ENCODE results near the gene ATP4B. TPM values are rescaled to one million over a fixed set of nuclear protein-coding genes. Genes with fewer than 3 reads are reported as not detected.

ATP4B gene
- total RNA-seq, 1 donor from 2014 or later = not detected

GRCh38 chr13:113620036-113620796 is 37.8 kb downstream of the ATP4B start:
- intact Hi-C loops (cut with micrococcal nuclease) = no loop called here
- no peak overlapping the region for H3K4me3 ChIP-seq
- peak; percentile 5 for DNase-seq
- no peak for TF ChIP-seq CTCF (IDR thresholded peaks at IDR 0.05; ENCODE audit: borderline replicate concordance)
- H3K9me3 ChIP-seq (replicated peaks) = no peaks in the 10 kb centered on the region
- peaks cover 15% of the 10 kb centered on the region for H3K36me3 ChIP-seq
- H3K4me1 ChIP-seq = peaks cover 16% of the 10 kb centered on the region
- H3K27ac ChIP-seq (replicated peaks) = no peak overlapping the region
- H3K27me3 ChIP-seq (ENCODE audit: low read depth) = no peaks in the 10 kb centered on the region

- TF ChIP-seq CTCF (IDR thresholded peaks at IDR 0.05; ENCODE audit: borderline replicate concordance) = no peak
- H3K9me3 ChIP-seq (replicated peaks) = no peaks in the 10 kb centered on the region
- H3K4me3 ChIP-seq = no peak overlapping the region
- no peak overlapping the region for H3K27ac ChIP-seq (replicated peaks)
- DNase-seq = no peak
- H3K27me3 ChIP-seq (ENCODE audit: low read depth) = no peaks in the 10 kb centered on the region
- H3K4me1 ChIP-seq = peaks cover 16% of the 10 kb centered on the region
- H3K36me3 ChIP-seq = peaks cover 8% of the 10 kb centered on the region
- intact Hi-C loops (cut with micrococcal nuclease) = no loop called here
These were observed 39.5 kb downstream of the ATP4B start for GRCh38 chr13:113618455-113618854.

DNA sequence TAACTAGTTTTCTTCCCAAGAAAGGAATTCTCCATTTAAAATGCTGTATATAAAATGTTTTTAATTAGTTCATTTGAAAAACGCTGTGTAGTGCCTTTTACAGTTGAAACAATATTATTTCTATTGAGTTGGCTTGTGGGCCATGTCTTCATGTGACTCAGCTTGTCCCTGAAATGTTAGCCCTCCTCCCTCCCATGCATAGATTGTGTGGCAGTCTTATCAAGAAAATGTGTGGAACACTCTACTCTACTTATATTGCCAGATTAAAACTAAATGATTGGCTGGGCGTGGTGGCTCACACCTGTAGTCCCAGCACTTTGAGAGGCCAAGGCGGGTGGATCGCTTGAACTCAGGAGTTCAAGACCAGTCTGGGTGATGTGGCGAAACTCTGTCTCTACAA is 40.0 kb downstream of the ATP4B start:
- Histone ChIP-seq H3K9me3 (replicated peaks) (no peaks in the 10 kb centered on the region), H3K27me3 (ENCODE audit: low read depth) (no peaks in the 10 kb centered on the region), H3K4me3 (no peak overlapping the region), H3K27ac (replicated peaks) (no peak overlapping the region), H3K36me3 (peaks cover 3% of the 10 kb centered on the region), H3K4me1 (peaks cover 16% of the 10 kb centered on the region)
- no peak for DNase-seq
- no peak for TF ChIP-seq CTCF (IDR thresholded peaks at IDR 0.05; ENCODE audit: borderline replicate concordance)
- intact Hi-C loops (cut with micrococcal nuclease) = no loop called here

GRCh38 chr13:113616991-113617749 is 40.8 kb downstream of the ATP4B start:
- no peaks in the 10 kb centered on the region for H3K27me3 ChIP-seq (ENCODE audit: low read depth)
- H3K4me3 ChIP-seq = no peak overlapping the region
- H3K4me1 ChIP-seq = peaks cover 16% of the 10 kb centered on the region
- no peak overlapping the region for H3K27ac ChIP-seq (replicated peaks)
- no peak for TF ChIP-seq CTCF (IDR thresholded peaks at IDR 0.05; ENCODE audit: borderline replicate concordance)
- intact Hi-C loops (cut with micrococcal nuclease) = no loop called here
- H3K9me3 ChIP-seq (replicated peaks) = no peaks in the 10 kb centered on the region
- DNase-seq = no peak
- no peaks in the 10 kb centered on the region for H3K36me3 ChIP-seq

DNA sequence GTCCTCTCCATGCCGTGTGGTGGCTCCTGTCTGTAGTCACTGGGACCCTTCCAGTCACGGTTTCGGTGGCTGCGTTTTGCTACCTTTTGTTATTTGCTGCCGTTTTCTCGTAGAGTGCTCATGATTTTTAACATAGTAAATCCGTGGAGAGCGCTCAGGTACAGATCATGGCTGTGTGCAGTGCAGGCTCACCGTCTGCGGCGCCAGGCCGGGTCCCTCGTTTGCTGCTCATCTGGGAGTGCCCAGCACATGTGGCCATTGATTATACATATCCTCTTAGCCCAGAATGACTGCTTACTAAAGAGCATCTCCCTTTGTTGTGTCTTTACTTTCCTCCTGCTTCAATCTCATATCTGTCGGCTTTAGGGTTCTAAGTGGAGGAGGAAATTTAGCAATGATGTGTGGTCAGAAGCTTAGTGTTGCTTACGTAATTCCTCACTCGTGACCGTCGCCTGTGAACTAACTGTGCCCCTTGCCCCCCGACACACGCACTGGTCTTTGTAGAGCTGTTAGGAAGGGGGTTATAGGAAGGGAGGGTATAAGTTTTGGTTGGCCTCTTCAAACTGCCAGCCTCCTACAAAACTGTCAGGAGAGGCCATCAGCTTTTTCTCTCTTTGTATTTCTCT is 41.6 kb downstream of the ATP4B start:
- H3K27me3 ChIP-seq (ENCODE audit: low read depth) = no peaks in the 10 kb centered on the region
- H3K36me3 ChIP-seq = peaks cover 8% of the 10 kb centered on the region
- H3K4me3 ChIP-seq = no peak overlapping the region
- H3K27ac ChIP-seq (replicated peaks) = no peak overlapping the region
- H3K9me3 ChIP-seq (replicated peaks) = no peaks in the 10 kb centered on the region
- no peak for TF ChIP-seq CTCF (IDR thresholded peaks at IDR 0.05; ENCODE audit: borderline replicate concordance)
- peaks cover 16% of the 10 kb centered on the region for H3K4me1 ChIP-seq
- DNase-seq = no peak
- intact Hi-C loops (cut with micrococcal nuclease) = no loop called here

Measured in left ventricle myocardium inferior (tissue), 1 donor.